GM18526 (cell line): ENCODE measurements around the gene EMX2.

Experiments used
- POLR2A ChIP-seq: IDR thresholded peaks from 3 replicates; pipeline ENCODE4 v1.6.1; 2011; ENCODE audit not compliant: insufficient read length; ENCODE audit errors: extremely low read depth

The EMX2 gene

DNA sequence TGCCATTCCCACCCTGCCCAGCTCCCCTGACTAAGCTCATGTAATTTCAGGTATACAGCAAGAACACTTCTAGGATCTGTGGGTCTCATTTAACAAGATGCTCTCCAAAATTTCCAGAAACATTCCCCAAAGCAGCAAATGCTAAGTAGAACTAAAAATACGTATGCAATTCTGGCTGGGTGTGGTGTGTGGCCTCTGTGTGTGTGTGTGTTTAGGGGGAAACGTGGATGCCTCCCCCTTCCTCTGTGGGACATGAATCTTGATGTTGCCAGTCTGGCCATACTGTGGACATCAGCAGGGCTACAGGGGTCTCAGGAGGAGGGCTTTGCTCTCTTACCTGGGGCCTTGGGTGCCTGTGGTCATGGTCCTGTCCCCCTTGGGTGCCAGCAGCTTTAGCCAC lies 18.4 kb downstream of the EMX2 start:
- no peak for TF ChIP-seq POLR2A

DNA sequence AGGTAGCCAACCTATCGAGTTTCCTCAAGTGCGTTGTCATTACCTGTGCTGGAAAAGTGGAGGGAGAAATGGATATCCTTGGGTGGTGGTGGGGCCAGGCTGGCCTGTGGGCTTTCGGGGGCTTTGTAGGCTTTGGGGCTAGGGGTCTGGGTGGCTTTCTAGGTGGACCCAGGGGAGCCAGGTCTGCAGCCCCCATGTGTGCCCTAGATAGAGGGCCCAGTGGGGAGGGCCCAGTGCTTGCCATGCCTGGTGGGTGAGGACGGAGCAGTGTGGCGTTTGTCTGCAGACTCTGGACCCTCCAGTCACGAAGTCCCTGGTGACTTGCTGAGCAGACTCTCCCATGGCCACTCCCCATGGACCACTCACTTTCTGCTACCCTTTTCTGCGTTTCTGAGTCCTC lies 19.7 kb downstream of the EMX2 start:
- TF ChIP-seq POLR2A: no peak

DNA sequence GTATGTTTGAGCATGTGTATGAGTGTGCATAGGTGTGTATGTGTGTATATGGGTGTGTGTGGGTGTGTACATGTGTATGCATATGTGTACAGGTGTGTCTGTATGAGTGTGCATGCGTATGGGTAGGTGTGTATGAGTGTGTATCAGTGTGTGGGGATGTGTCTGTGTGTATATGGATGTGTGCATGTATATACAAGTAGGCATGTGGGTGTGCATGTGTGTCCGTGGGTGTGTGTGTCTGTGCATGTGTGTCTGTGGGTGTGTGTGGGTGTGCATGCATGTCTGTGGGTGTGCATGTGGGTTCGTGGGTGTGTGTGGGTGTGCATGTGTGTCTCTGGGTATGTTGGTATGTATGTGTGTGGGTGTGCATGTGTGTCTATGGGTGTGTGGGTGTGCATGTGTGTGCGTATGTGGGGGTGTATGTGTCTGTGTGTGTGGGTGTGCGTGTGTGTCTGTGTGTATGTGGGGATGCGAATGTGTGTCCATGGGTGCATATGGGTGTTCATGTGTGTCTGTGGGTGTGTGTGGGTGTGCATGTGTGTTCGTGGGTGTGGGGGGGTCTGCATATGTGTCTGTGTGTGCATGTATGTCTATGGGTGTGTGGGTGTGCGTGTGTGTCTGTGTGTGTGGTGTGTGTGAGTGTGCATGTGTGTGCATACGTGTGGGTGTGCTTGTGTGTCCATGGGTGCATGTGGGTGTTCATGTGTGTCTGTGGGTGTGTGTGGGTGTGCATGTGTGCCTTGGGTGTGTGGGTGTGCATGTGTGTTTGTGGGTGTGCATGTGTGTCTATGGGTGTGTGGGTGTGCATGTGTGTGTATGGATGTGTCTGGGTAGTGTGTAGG lies 20.6 kb downstream of the EMX2 start:
- TF ChIP-seq POLR2A: no peak

DNA sequence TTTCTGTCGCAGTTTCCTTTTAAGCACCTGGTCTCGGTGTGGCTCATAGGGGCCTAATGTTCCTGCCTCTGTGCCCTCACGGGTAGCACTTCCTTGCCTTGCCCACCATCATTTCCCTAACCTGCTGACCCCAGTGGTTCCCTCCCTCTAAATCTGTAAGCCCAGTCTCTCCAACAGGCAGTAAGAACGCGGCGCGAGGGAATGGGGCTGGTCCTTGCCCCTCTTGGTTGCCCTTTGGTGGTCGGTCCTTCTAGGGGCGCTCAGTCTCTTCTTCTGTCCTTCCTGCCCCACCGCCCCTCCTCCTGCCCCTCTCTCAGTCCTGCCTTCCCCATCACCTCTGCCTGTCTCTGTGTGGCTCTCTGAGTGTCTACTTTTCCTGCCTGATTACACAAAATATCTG lies 21.2 kb downstream of the EMX2 start:
- TF ChIP-seq POLR2A: no peak

DNA sequence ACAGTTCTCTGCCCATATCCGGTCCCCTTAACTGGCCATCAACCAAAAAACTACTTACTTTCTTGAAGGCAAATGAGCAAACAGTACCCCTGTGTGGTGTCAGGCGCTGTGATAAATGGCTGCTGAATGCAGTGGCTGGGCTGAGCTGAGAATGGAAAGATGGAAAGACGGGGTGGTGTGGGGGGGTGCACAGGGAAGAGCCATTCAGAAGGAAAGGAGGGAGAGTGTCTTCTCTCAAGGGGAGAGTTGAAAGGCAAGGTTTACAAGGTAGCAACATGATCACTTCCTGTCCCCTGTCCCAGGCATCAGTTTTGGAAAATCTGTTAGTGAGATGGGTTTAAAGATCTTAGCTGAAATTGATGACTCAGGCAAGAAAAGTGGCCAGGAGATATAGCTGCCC lies 22.5 kb downstream of the EMX2 start:
- no peak for TF ChIP-seq POLR2A

DNA sequence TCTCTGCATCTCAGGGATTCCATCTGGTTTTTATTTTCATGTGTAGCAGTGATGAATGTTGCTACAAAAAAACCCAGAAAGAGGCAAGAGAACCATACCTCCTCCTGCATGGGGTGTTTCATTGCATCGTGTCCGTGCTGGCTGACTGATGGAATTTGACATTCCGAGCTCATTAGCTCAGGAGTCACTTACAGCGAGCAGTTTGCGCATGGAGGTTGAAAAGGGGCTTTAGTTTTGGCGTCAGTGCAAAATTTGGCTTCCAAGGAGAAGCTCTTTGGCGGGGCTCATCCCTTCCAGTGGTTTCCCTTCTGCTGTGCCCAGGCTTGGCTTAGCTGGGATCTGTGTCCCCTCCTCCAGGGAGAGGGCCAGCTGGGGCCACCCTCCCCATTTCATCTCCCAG lies 25.8 kb downstream of the EMX2 start:
- no peak for TF ChIP-seq POLR2A

DNA sequence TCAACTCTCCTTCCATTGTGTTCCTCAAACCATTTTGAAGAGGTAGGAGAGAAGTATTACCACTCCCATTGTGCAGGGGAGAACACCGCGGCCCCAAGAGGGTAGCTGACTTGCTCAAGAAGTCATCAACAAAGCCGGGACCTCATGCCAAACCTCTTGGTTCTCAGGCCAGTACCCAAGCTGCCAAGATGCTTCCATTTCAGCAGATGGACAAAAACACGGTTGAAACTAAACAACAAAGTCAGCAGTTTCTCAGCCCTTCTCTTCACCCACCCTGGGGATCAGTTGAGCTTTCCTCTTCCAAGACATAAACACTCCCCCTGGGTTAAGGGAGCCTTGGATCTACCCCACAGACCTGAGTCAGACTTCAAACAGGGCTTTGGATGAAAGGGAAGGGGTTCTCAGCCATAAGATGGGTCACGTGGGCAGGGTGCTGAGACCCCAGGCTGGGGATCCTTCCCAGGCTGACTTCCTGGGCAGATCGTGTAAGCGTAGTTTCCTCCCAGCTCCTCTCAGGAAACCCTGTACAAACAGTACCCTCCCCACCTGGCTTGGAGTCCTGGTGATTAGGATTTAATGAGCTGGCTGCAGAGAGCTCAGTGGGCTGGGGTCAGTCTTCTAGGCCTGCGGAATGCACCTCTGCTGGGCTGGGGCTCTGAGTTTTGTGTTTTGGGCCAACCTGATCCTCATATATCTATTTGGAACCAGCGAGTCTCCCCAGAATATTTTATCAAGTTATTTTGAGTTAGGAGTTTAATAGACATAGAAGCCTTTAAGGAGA lies 27.3 kb downstream of the EMX2 start:
- no peak for TF ChIP-seq POLR2A

DNA sequence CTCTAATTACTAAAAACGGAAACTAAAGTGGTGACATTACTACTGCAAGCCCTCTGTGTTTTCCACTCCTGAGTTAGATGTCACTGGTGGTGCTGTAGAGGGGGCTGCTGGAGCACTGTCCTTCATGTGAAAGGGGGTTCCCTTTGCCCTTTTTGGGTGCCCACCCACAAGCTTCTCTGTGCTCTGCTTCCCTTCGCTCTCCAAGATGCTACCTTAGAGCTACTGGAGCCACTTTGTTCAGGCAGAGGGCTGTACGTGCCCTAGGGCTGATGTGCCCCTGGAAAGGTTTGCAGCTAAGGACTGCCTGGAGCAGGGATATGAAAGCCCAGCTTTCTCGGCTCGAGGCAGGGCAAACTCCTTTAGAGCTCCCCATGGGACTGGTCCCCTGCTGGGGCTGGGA lies 28.3 kb downstream of the EMX2 start:
- TF ChIP-seq POLR2A: no peak

DNA sequence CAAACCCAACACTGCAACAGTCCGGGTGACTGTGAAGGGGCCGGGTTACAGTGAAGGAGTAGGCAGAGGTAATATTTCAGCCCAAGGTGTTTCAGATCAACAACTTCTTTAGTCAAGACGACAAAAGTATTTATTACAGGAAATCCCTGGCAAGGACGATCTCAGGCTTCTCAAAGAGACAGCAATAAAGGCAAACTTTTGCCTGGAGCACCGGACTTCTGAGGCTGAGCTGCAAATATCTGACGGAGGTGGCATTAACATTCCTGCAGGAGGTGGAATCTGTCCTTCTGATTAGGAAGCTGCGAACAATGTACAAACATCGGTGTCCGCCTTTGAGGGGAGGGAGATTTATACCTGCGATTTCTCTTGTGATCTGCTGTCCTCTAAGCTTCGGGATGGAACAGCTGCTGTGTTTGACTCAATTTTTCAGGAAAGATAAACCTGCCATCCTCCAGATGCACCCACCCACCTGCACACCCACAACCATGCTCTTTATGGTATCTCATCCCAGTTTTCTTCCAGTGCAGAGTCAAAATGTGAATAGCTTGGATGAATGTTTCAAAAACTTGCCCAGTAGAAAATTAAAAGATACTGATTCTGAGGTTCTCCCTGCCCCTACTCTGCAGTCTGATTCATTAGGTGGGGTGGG lies 32.1 kb downstream of the EMX2 start:
- no peak for TF ChIP-seq POLR2A

DNA sequence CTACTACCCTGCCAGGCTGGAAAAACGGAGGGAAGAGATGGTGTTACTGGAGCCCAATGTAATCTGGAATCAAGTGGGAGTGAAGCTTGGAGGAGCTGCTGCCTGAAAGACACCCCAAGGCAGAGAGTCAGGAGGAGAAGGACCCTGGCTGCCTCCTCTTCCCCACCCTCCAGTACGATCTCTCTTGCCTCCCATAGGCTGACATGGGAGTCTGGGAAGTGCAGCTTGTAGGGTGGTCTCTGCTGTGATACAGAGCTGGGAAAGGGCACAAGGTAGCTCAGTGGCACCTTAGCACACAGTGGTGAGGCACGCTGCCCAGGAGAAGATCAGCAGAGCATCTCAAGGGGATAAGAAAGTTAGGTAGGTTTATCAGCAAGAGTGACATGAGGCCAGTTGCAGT lies 35.9 kb downstream of the EMX2 start:
- no peak for TF ChIP-seq POLR2A

DNA sequence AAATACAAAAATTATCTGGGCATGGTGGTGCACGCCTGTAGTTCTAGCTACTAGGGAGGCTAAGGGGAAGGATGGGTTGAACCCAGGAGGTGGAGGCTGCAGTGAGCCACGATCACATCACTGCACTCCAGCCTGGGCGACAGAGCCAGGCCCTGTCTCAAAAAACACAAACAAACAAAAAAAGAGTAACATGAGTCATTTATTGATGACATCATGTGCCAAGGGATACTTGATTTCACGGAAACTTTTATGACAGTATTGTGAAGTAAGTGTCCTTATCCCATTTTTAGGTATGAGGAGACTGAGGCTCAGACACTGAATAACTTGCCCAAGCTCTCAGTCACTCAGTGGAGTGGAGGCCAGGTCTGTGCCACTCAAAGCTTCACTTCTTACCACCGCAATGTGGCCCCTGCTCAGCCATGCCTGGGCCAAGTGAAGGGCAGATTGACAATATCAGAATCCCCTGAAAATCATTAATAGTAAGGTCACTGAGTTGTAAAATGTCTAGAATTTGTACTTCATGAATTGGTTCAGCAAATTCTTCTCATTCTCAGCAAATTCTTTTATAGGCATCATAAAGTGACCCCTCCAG lies 36.5 kb downstream of the EMX2 start:
- TF ChIP-seq POLR2A: no peak

DNA sequence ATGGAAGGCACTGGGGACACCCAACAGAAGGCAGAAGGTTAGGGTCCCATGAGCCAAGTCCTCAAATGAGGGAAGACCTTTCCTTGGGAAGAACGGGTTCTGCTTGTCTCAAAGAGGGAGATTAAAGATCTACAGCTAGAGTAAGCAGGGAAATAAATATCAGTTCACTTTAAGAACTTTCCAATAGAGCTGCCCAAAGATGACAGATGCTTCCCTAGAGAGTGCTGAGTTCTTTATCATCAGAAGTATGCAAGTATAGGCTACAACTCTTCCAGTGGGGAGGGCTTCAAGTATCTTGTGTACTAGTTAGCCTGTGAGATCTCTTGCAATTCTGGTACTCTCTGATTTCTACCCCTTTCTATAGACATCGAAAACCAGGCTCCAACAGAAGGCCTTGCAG lies 39.4 kb downstream of the EMX2 start:
- TF ChIP-seq POLR2A: no peak

DNA sequence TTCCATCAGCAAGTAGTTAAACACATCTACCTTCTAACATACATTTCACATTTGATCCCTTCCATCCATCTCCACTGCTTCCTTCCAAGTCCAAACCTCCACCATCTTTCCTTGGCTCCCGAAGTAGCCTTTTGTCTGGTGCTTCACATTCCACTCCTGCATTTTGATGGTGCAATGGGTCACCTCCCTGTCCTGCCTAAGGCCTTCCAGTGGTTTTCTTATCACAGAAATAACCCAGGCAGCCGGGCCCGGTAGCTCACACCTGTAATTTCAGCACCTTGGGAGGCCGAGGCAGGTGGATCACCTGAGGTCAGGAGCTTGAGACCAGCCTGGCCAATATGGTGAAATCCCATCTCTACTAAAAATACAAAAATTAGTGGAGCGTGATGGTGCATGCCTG lies 44.5 kb downstream of the EMX2 start:
- no peak for TF ChIP-seq POLR2A

DNA sequence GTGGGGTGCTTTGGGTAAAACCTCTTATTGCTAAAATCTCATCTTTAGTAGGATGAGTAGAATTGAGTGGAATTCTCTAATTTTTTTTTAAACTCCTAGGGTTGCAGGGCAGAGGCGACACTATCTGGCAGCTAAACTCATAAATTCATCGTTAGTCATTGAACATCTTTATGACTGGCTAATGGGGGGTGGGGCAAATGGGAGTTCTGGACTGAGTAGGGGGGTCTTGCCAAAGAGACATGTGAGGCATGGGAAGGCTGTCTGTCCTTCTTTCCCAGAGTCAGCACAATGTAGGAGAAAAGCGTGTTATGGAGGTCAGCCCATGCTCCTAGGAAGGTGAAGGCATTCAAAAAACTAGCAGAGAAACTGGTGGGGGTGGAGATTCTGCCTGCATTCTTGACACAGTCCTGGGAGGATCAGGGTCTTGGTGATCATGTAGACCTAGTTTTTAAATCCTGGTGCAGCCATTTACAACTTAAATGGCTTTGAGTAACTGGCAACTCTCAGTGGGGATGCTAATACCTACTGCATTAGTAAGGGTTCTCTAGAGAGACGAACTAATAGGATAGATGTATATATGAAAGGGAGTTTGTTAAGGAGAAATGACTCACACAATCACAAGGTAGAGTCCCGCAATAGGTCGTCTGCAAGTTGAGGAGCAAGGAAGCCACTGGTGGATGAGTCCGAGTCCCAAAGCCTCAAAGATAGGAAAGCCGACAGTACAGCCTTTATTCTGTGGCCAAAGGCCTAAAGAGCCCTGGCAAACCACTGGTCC lies 47.7 kb downstream of the EMX2 start:
- TF ChIP-seq POLR2A: no peak

DNA sequence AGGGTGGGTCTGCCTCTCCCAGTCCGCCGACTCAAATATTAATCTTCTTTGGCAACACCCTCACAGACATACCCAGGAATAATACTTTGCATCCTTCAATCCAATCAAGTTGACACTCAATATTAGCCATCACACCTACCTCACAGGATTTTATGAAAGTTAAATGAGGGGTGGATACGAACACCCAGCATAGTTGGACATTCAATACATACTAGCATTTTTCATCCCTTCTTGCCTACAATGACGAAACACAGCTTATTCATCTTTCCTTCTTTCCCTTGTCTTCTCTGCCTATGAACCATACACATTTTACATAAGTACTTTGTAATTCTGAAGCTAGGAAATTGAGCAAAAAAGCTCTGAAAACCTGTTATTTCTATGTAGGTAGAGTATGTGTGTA lies 48.5 kb downstream of the EMX2 start:
- TF ChIP-seq POLR2A: no peak
